Smooth muscle cell of the pulmonary artery (primary cell): ENCODE measurements around the gene LYPD8. TPM values are rescaled to one million over a fixed set of nuclear protein-coding genes. Genes with fewer than 3 reads are reported as not detected.

Source experiments
- total RNA-seq: library from RNA; depleted of rRNA; stranded (reverse); fragments of >200 nt; gene quantifications from 2 replicates; pipeline ENCODE4 v1.2.3, GENCODE V29; 2014

The LYPD8 gene
- 0.10 TPM in 1 of 2 replicates, not detected in the other for total RNA-seq

GRCh38 chr1:248755517-248755916 lies at the start of gene LYPD8:
TSS of gene LYPD8 (minus strand) at chr1:248755759. CDS start at chr1:248751081, 4,678 bp downstream.

GRCh38 chr1:248702714-248703113 lies 52.8 kb downstream of the LYPD8 start, which contains the start of gene OR14I1:
TSS of gene OR14I1 (minus strand) at chr1:248702766.

Other genes starting within 250 kb of the LYPD8 start
- not detected in 2 replicates for gene OR2G6, start 247.7 kb downstream of the LYPD8 start, total RNA-seq
- not detected in 2 replicates for gene OR2T29, start 193.0 kb downstream of the LYPD8 start, total RNA-seq
- gene OR2T34, start 181.0 kb downstream of the LYPD8 start, total RNA-seq: not detected in 2 replicates
- gene OR2T10, start 158.1 kb downstream of the LYPD8 start, total RNA-seq: not detected in 2 replicates
- gene OR2T11, start 120.7 kb downstream of the LYPD8 start, total RNA-seq: not detected in 2 replicates
- not detected in 2 replicates for gene OR2T35, start 110.5 kb downstream of the LYPD8 start, total RNA-seq
- not detected in 2 replicates for gene OR2T27, start 100.2 kb downstream of the LYPD8 start, total RNA-seq
- not detected in 2 replicates for gene OR14I1, start 53.0 kb downstream of the LYPD8 start, total RNA-seq
- gene SH3BP5L, start 70.2 kb upstream of the LYPD8 start, total RNA-seq: 38.1 and 40.5 TPM in 2 replicates
- gene ZNF672, start 82.5 kb upstream of the LYPD8 start, total RNA-seq: 19.6 and 22.9 TPM in 2 replicates
- 12.3 and 28.2 TPM in 2 replicates for gene ZNF692, start 103.3 kb upstream of the LYPD8 start, total RNA-seq
- gene PGBD2, start 150.5 kb upstream of the LYPD8 start, total RNA-seq: 7.2 and 9.0 TPM in 2 replicates